HEK293 (cell line): ENCODE measurements around the gene CPT1C.
A peak's percentile ranks its signal among the peaks of the same experiment; 100 is the strongest.

Experiments
- EGR2 ChIP-seq: fragments of 450-650 bp; formaldehyde crosslinking; IDR thresholded peaks from 2 replicates; pipeline ENCODE4 v1.5.1; 2016; ENCODE audit warnings: low read depth, missing biosample characterization, missing genetic modification characterization
- MYNN ChIP-seq: fragments of 450-650 bp; formaldehyde crosslinking; IDR thresholded peaks from 2 replicates; pipeline ENCODE4 v1.5.1; 2016; ENCODE audit warnings: missing biosample characterization, missing genetic modification characterization, borderline replicate concordance
- OSR2 ChIP-seq: fragments of 450-650 bp; formaldehyde crosslinking; IDR thresholded peaks from 2 replicates; pipeline ENCODE4 v1.5.1; 2016; ENCODE audit warnings: missing biosample characterization, missing genetic modification characterization
- PRDM10 ChIP-seq: fragments of 450-650 bp; formaldehyde crosslinking; IDR thresholded peaks from 2 replicates; pipeline ENCODE4 v1.5.1; 2016; ENCODE audit warnings: missing biosample characterization, missing genetic modification characterization
- SALL2 ChIP-seq: fragments of 450-650 bp; formaldehyde crosslinking; IDR thresholded peaks from 2 replicates; pipeline ENCODE4 v1.5.0; 2017; ENCODE audit warnings: missing biosample characterization, mild to moderate bottlenecking, missing genetic modification characterization, borderline replicate concordance
- SETDB1 ChIP-seq: IDR thresholded peaks from one replicate; pipeline ENCODE4 v1.6.1; 2017; ENCODE audit warnings: mild to moderate bottlenecking, low read length, moderate library complexity, mixed read lengths; ENCODE audit not compliant: insufficient read length
- TCF7L2 ChIP-seq: IDR thresholded peaks from 2 replicates; pipeline ENCODE4 v1.6.1; 2011; ENCODE audit warnings: low read depth, mild to moderate bottlenecking, inconsistent platforms, low read length, moderate library complexity, borderline replicate concordance
- ZBTB20 ChIP-seq: fragments of 450-650 bp; formaldehyde crosslinking; IDR thresholded peaks from 2 replicates; pipeline ENCODE4 v1.5.1; 2016; ENCODE audit warnings: missing biosample characterization, missing genetic modification characterization
- ZBTB8A ChIP-seq: fragments of 450-650 bp; formaldehyde crosslinking; IDR thresholded peaks from 2 replicates; pipeline ENCODE4 v1.5.1; 2016; ENCODE audit warnings: missing biosample characterization, missing genetic modification characterization
- ZFHX2 ChIP-seq: fragments of 450-650 bp; formaldehyde crosslinking; conservative IDR thresholded peaks from 2 replicates; pipeline ENCODE4 v1.5.1; 2016; ENCODE audit warnings: missing biosample characterization, missing genetic modification characterization
- ZNF10 ChIP-seq: fragments of 450-650 bp; formaldehyde crosslinking; IDR thresholded peaks from 2 replicates; pipeline ENCODE4 v1.5.1; 2017; ENCODE audit warnings: missing biosample characterization, missing genetic modification characterization
- ZNF140 ChIP-seq: fragments of 450-650 bp; formaldehyde crosslinking; IDR thresholded peaks from 2 replicates; pipeline ENCODE4 v1.5.1; 2016; ENCODE audit warnings: missing biosample characterization, missing genetic modification characterization
- ZNF155 ChIP-seq: fragments of 450-650 bp; formaldehyde crosslinking; IDR thresholded peaks from 2 replicates; pipeline ENCODE4 v1.5.1; 2016; ENCODE audit warnings: missing biosample characterization, missing genetic modification characterization
- ZNF157 ChIP-seq: fragments of 450-650 bp; formaldehyde crosslinking; IDR thresholded peaks from 2 replicates; pipeline ENCODE4 v1.5.1; 2016; ENCODE audit warnings: missing biosample characterization, missing genetic modification characterization
- ZNF223 ChIP-seq: fragments of 450-650 bp; formaldehyde crosslinking; IDR thresholded peaks from 2 replicates; pipeline ENCODE4 v1.5.1; 2016; ENCODE audit warnings: missing biosample characterization, missing genetic modification characterization
- ZNF341 ChIP-seq: fragments of 450-650 bp; formaldehyde crosslinking; IDR thresholded peaks from 2 replicates; pipeline ENCODE4; 2016; ENCODE audit warnings: low read depth, missing biosample characterization, missing genetic modification characterization
- ZNF37A ChIP-seq: fragments of 450-650 bp; IDR thresholded peaks from 2 replicates; pipeline ENCODE4 v1.5.1; 2018; ENCODE audit warnings: missing biosample characterization, missing genetic modification characterization
- ZNF426 ChIP-seq: fragments of 450-650 bp; formaldehyde crosslinking; IDR thresholded peaks from 2 replicates; pipeline ENCODE4 v1.5.1; 2017; ENCODE audit warnings: missing biosample characterization, missing genetic modification characterization, mild to moderate bottlenecking, inconsistent platforms, moderate library complexity
- ZNF624 ChIP-seq: fragments of 450-650 bp; formaldehyde crosslinking; IDR thresholded peaks from 2 replicates; pipeline ENCODE4 v1.5.1; 2017; ENCODE audit warnings: missing biosample characterization, missing genetic modification characterization
- ZNF670 ChIP-seq: fragments of 450-650 bp; formaldehyde crosslinking; IDR thresholded peaks from 2 replicates; pipeline ENCODE4 v1.5.1; 2016; ENCODE audit warnings: missing biosample characterization, missing genetic modification characterization, low read depth
- ZNF747 ChIP-seq: fragments of 450-650 bp; formaldehyde crosslinking; IDR thresholded peaks from 2 replicates; pipeline ENCODE4 v1.5.1; 2016; ENCODE audit warnings: missing biosample characterization, missing genetic modification characterization
- ZNF768 ChIP-seq: fragments of 450-650 bp; formaldehyde crosslinking; IDR thresholded peaks from 2 replicates; pipeline ENCODE4 v1.5.1; 2018; ENCODE audit warnings: missing biosample characterization, mild to moderate bottlenecking, missing genetic modification characterization
- ZSCAN30 ChIP-seq: fragments of 450-650 bp; IDR thresholded peaks from 2 replicates; pipeline ENCODE4 v1.5.1; 2018; ENCODE audit warnings: missing biosample characterization, mild to moderate bottlenecking, missing genetic modification characterization, moderate library complexity
- ZSCAN5A ChIP-seq: fragments of 450-650 bp; formaldehyde crosslinking; IDR thresholded peaks from 2 replicates; pipeline ENCODE4 v1.5.1; 2016; ENCODE audit warnings: missing biosample characterization, missing genetic modification characterization
- TF ChIP-seq, protein P1 (sequence below): fragments of 450-650 bp; formaldehyde crosslinking; IDR thresholded peaks from 2 replicates; pipeline ENCODE4 v1.5.1; 2016; ENCODE audit warnings: missing biosample characterization, missing genetic modification characterization
- TF ChIP-seq, protein P2 (sequence below): fragments of 450-650 bp; formaldehyde crosslinking; IDR thresholded peaks from 2 replicates; pipeline ENCODE4 v1.5.1; 2016; ENCODE audit warnings: missing biosample characterization, missing genetic modification characterization
- TF ChIP-seq, protein P3 (sequence below): fragments of 450-650 bp; formaldehyde crosslinking; IDR thresholded peaks from 2 replicates; pipeline ENCODE4 v1.5.1; 2016; ENCODE audit warnings: missing biosample characterization, missing genetic modification characterization
- TF ChIP-seq, protein P4 (sequence below): fragments of 450-650 bp; formaldehyde crosslinking; IDR thresholded peaks from 2 replicates; pipeline ENCODE4 v1.5.1; 2016; ENCODE audit warnings: missing biosample characterization, missing genetic modification characterization

CPT1C gene

GRCh38 chr19:49664171-49665035 lies 26.5 kb upstream of the CPT1C start (continued):
- no peak for TF ChIP-seq ZNF768 (tag by site-specific recombination)
- TF ChIP-seq ZBTB20 (tag by site-specific recombination) = peak; percentile 83
- no peak for TF ChIP-seq ZNF157
- TF ChIP-seq TCF7L2 = no peak
- no peak for TF ChIP-seq ZNF223 (tag by site-specific recombination)
- TF ChIP-seq ZSCAN5A = no peak
- no peak for TF ChIP-seq ZNF747 (tag by site-specific recombination)
- TF ChIP-seq SETDB1 = no peak
- no peak for TF ChIP-seq MYNN (tag by site-specific recombination)
- no peak for TF ChIP-seq ZNF624
- TF ChIP-seq ZNF426 (tag by site-specific recombination) = no peak
- TF ChIP-seq SALL2 (tag by site-specific recombination) = no peak
- no peak for TF ChIP-seq OSR2 (tag by site-specific recombination)
- TF ChIP-seq, protein P1, sequence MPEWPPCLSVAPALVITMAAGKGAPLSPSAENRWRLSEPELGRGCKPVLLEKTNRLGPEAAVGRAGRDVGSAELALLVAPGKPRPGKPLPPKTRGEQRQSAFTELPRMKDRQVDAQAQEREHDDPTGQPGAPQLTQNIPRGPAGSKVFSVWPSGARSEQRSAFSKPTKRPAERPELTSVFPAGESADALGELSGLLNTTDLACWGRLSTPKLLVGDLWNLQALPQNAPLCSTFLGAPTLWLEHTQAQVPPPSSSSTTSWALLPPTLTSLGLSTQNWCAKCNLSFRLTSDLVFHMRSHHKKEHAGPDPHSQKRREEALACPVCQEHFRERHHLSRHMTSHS (tag by site-specific recombination) = no peak
- TF ChIP-seq ZBTB8A (tag by site-specific recombination) = peak; percentile 12; the same call in 1 of the 2 replicates
- TF ChIP-seq ZFHX2 (tag by site-specific recombination) = peak; percentile 66
- TF ChIP-seq ZNF37A (tag by site-specific recombination) = no peak
- TF ChIP-seq, protein P2, sequence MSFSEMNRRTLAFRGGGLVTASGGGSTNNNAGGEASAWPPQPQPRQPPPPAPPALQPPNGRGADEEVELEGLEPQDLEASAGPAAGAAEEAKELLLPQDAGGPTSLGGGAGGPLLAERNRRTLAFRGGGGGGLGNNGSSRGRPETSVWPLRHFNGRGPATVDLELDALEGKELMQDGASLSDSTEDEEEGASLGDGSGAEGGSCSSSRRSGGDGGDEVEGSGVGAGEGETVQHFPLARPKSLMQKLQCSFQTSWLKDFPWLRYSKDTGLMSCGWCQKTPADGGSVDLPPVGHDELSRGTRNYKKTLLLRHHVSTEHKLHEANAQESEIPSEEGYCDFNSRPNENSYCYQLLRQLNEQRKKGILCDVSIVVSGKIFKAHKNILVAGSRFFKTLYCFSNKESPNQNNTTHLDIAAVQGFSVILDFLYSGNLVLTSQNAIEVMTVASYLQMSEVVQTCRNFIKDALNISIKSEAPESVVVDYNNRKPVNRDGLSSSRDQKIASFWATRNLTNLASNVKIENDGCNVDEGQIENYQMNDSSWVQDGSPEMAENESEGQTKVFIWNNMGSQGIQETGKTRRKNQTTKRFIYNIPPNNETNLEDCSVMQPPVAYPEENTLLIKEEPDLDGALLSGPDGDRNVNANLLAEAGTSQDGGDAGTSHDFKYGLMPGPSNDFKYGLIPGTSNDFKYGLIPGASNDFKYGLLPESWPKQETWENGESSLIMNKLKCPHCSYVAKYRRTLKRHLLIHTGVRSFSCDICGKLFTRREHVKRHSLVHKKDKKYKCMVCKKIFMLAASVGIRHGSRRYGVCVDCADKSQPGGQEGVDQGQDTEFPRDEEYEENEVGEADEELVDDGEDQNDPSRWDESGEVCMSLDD (tag by site-specific recombination) = peak; percentile 79
- TF ChIP-seq ZSCAN30 (tag by site-specific recombination) = 0 out of 2 replicates have a peak, but pooled peaks have one; percentile 19
- TF ChIP-seq, protein P3, sequence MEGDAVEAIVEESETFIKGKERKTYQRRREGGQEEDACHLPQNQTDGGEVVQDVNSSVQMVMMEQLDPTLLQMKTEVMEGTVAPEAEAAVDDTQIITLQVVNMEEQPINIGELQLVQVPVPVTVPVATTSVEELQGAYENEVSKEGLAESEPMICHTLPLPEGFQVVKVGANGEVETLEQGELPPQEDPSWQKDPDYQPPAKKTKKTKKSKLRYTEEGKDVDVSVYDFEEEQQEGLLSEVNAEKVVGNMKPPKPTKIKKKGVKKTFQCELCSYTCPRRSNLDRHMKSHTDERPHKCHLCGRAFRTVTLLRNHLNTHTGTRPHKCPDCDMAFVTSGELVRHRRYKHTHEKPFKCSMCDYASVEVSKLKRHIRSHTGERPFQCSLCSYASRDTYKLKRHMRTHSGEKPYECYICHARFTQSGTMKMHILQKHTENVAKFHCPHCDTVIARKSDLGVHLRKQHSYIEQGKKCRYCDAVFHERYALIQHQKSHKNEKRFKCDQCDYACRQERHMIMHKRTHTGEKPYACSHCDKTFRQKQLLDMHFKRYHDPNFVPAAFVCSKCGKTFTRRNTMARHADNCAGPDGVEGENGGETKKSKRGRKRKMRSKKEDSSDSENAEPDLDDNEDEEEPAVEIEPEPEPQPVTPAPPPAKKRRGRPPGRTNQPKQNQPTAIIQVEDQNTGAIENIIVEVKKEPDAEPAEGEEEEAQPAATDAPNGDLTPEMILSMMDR (tag by site-specific recombination) = peak; percentile 30; the same call in 1 of the 2 replicates
- TF ChIP-seq ZNF670 (tag by site-specific recombination) = no peak
- TF ChIP-seq, protein P4, sequence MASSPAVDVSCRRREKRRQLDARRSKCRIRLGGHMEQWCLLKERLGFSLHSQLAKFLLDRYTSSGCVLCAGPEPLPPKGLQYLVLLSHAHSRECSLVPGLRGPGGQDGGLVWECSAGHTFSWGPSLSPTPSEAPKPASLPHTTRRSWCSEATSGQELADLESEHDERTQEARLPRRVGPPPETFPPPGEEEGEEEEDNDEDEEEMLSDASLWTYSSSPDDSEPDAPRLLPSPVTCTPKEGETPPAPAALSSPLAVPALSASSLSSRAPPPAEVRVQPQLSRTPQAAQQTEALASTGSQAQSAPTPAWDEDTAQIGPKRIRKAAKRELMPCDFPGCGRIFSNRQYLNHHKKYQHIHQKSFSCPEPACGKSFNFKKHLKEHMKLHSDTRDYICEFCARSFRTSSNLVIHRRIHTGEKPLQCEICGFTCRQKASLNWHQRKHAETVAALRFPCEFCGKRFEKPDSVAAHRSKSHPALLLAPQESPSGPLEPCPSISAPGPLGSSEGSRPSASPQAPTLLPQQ (tag by site-specific recombination) = peak; percentile 99
- TF ChIP-seq ZNF10 (tag by site-specific recombination) = peak; percentile 96
- TF ChIP-seq EGR2 (tag by site-specific recombination) = peak; percentile 56
- TF ChIP-seq ZNF155 = no peak
- no peak for TF ChIP-seq ZNF341 (tag by site-specific recombination)
- no peak for TF ChIP-seq ZNF140 (tag by site-specific recombination)
- TF ChIP-seq PRDM10 (tag by site-specific recombination) = peak; percentile 99
